Esophagus mucosa (tissue), 1 donor: ENCODE measurements around the gene ELF1. TPM values are rescaled to one million over a fixed set of nuclear protein-coding genes. Genes with fewer than 3 reads are reported as not detected.
"Not testable (repeated sequence)": the region's sequence is repeated elsewhere in the genome, so short reads cannot be mapped to it uniquely, and the experiment has no call there.

Experiments
- ATAC-seq: fragments of 200-7000 bp; cut with Tn5 transposase; one replicate; pipeline ENCODE4 v1.9.1; 2020
- total RNA-seq: library from RNA; stranded (reverse); gene quantifications from one replicate; pipeline ENCODE4 v1.2.4, GENCODE V29; 2023
- donor health status: DM: yes; HTN: yes; CAD: no.

Gene ELF1
- total RNA-seq, 1 donor from 2014 or later: 68.9 TPM

DNA sequence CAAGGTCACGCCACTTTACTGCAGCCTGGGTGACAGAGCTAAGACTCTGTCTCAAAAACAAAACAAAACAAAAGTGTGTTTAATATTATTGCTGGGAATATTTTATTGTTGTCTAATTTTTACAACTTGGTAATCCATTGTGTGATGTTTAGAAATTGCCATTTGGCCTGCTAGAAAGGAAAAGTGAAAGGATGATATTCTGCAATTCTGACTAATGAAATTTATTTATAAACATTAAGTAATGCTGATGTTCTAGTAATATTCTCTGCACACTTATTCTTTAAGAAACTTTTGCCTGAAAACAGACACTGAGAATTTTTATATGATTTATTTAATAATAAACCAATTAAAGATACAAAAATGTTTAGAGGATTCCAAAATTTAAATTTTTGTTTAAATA is 87.4 kb downstream of the ELF1 start:
- ATAC-seq: no peak

DNA sequence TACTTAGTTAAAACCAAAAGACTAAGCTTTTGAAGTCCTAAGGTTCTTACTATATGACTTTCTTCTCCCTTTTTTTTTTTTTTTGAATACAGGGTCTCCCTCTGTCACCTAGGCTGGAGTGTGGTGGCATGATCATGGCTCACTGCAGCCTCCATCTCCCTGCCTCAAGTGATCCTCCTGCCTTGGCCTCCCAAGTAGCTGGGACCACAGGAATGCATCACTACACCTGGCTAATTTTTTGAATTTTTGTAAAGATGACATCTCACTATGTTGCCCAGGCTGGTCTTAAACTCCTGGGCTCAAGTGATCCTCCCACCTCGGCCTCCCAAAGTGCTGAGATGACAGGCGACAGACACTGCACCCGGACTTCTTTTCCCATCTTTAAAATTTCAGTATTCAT is 89.2 kb downstream of the ELF1 start:
- ATAC-seq: not testable (repeated sequence)

DNA sequence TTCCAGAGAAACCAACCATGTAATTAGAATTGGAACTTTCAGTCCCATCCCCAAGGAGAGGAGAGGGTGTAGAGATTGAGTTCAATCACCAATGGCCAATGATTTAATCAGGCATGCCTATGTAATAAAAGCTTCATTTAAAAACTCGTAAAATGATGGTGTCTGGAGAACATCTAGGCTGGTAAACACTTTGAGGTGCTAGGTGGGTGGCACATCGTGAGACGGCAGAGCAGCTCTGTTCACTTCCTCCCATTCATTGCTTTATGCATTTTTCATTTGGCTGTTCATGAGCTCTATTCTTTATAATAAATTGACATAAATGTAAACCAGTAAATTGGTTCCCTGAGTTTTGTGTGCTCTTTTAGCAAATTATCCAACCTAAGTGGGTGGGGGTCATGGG is 90.1 kb downstream of the ELF1 start:
- no peak for ATAC-seq

GRCh38 chr13:40927929-40928328 is 91.2 kb downstream of the ELF1 start:
- ATAC-seq: no peak

DNA sequence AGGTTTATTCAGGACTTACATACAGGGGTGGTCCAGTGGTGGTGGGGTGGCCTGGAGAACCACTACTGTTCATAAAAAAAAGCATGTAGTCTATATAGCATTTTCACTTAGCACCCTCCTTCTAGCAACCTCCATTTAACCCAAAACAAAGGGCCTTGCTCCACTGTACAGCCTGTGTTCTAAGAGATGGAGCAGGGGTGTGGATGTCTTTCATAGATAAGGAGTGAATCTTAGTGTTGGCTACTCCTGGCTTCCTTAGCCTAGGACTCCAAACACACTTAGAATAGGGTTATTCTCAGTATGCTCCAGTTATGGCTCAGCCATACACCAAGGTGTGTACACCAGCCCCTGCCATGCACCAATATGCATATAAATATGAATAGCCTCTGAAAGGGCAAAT is 95.2 kb downstream of the ELF1 start:
- ATAC-seq: no peak

- no peak for ATAC-seq
Observed at GRCh38 chr13:40922437-40923040, 96.6 kb downstream of the ELF1 start.

DNA sequence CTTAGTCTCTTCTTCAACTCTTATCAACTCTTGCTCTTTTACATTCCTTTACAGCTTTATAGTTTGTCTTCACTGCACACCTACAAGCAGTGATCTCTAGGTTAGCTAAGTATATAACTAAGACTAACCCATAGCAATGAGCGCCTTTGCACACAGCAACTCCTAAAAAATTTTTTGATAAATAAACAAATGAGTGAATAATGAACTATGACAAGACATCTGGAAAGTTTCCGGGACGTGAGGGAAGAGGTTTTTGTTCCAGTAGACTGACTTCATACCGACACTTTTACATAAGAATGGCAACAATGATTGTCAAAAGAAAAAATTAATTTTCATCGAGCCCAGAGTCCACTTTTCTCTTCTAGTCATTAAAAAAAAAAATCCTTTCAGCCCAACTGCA is 98.3 kb downstream of the ELF1 start:
- ATAC-seq: no peak

DNA sequence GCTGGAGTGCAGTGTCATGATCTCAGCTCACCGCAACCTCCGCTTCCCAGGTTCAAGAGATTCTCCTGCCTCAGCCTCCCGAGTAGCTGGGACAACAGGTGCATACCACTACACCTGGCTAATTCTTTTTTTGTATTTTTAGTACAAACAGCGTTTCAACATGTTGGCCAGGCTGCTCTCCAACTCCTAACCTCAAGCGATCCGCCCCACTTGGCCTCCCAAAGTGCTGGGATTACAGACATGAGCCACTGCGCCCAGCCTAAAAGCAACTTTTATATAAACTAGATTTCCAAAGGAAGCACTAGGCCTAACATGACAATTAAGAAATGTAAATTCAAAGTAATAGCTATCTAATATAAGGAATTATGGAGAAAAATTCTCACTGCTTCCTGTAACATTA is 99.2 kb downstream of the ELF1 start:
- ATAC-seq: not testable (repeated sequence)

GRCh38 chr13:40916207-40916998 is 102.7 kb downstream of the ELF1 start:
- no peak for ATAC-seq

DNA sequence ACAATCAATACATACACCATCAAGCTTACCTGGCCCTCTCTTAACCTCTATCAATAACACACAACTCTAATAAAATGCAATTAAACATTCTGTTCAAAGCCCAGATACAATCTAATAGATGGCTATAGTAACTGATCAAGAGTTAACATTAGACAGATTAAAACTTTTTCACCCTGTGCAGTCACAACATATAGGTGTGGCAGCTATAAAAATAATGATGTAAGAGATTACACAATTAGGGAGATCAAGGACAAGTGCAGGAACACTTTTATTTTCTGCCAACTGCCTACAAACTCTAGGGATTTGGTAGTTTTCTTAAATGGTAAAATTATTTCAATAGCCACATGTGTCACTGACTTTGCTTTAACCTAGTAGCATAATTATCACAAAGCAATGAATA is 104.3 kb downstream of the ELF1 start:
- ATAC-seq: peak; percentile 73

DNA sequence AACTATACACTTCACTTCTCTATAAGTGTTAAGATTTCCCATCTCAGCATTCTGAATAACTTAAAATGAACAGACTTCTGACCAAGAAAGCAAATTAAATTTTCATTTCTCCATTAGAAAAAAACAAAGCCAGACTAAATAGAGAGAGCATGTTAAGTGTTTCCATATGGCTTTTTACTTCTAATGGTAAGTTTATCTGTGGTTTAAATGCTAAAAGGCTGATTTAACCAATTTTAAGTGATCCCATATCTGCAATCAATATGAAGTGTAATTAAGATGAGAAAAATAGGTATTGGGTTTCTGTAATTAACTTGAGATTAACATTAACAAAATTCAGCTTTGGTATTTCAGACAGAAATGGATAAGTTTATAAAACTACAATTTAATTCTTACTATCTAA is 107.8 kb downstream of the ELF1 start:
- no peak for ATAC-seq

- ATAC-seq: no peak
Observed at GRCh38 chr13:40910324-40911050, 108.6 kb downstream of the ELF1 start.

GRCh38 chr13:40909541-40910200 is 109.4 kb downstream of the ELF1 start:
- ATAC-seq: not testable (repeated sequence)

DNA sequence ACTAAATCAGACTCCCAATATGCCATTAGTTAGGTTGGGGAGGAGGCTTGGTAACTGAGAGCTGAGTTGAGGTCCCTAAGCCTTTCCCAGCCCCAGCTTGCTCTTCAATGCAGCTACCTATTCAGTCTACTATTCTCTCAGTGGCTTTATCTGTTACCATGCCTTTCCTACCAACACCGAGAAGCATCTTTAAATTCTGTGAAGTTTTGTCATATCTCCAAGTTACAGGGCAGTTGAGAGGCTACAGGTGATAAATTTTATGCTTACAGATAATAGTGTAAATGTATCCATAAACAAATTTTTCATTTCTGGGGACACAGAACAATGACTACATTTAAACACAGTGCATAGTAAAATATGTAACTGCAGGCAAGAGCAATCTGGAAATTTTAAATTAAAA is 110.6 kb downstream of the ELF1 start:
- no peak for ATAC-seq

GRCh38 chr13:40901032-40901431 is 118.1 kb downstream of the ELF1 start:
- ATAC-seq: not testable (repeated sequence)

- not testable (repeated sequence) for ATAC-seq
Observed at GRCh38 chr13:40900568-40900967, 118.5 kb downstream of the ELF1 start.

GRCh38 chr13:40897053-40897452 is 122.1 kb downstream of the ELF1 start:
- ATAC-seq: no peak

GRCh38 chr13:40895227-40896184 is 123.6 kb downstream of the ELF1 start:
- no peak for ATAC-seq

DNA sequence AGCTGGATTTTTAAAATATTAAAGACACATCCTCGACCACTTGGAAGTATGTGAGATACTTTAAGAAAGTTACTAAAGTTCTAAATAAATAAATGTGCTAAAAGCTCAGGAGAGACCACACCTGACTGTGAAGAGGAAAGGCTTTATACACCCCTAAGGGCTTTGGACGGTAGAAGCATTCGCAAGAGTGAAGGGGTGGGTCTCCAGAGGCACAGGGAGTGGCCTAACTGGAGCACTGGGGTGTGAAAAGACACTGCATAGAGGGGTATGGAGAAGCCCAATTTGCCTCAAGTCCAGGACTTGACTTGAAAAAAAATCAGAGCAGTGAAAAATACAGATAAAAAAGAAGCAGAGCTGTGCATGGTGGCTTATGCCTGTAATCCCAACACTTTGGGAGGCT is 125.5 kb downstream of the ELF1 start:
- ATAC-seq: not testable (repeated sequence)

GRCh38 chr13:40886017-40886416 is 133.1 kb downstream of the ELF1 start:
- no peak for ATAC-seq

DNA sequence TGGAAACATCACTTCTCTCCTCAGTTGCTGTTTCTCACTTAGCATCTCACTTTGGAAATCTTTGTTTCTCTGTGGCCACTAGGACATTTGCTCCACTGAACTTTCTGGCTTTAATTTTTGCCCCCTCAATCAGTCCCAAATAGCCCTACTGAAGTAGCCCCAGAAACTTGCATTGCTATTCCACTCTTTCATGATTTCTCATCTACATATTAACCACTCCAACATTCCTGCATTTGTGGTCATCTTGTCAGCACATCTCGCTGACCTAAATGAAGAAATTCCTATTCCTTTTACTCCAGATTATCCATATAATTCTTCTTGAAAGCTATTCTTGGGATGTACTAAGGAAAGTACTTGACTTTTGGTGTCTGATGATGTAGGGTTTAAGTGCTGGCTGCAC is 134.9 kb downstream of the ELF1 start:
- ATAC-seq: not testable (repeated sequence)
